GM19043 (cell line): ENCODE data around the gene ACSF2.
"Not testable (repeated sequence)": the region's sequence is repeated elsewhere in the genome, so short reads cannot be mapped to it uniquely, and the experiment has no call there.

Experiments used
- ATAC-seq: cut with Tn5 transposase; IDR thresholded peaks from one replicate; pipeline ENCODE4 v1.9.1; 2021; ENCODE audit warnings: low read depth; ENCODE audit not compliant: unreplicated experiment

ACSF2 gene

GRCh38 chr17:50460831-50461526, 35.0 kb downstream of the ACSF2 start:
- ATAC-seq = no peak

GRCh38 chr17:50461550-50462132, 35.6 kb downstream of the ACSF2 start:
- no peak for ATAC-seq

- ATAC-seq = no peak
These were observed 36.4 kb downstream of the ACSF2 start for GRCh38 chr17:50462446-50462845.

- no peak for ATAC-seq
These were observed 38.1 kb downstream of the ACSF2 start for GRCh38 chr17:50464121-50464520.

- no peak for ATAC-seq
These were observed 38.7 kb downstream of the ACSF2 start for GRCh38 chr17:50464736-50465135.

GRCh38 chr17:50465171-50465570, 39.2 kb downstream of the ACSF2 start:
- no peak for ATAC-seq

- ATAC-seq = no peak
These were observed 39.6 kb downstream of the ACSF2 start for GRCh38 chr17:50465635-50466034.

- ATAC-seq = no peak
These were observed 40.5 kb downstream of the ACSF2 start for GRCh38 chr17:50466371-50467113.

- ATAC-seq = no peak
These were observed 41.3 kb downstream of the ACSF2 start for GRCh38 chr17:50467114-50467854.

GRCh38 chr17:50467855-50468303, 41.9 kb downstream of the ACSF2 start:
- no peak for ATAC-seq

GRCh38 chr17:50468304-50469207, 42.5 kb downstream of the ACSF2 start, which contains the start of gene CHAD:
CHAD (minus strand) TSS chr17:50468880; CDS start chr17:50468813, 67 bp downstream.
- ATAC-seq = no peak

GRCh38 chr17:50469208-50469605, 43.2 kb downstream of the ACSF2 start:
- no peak for ATAC-seq

GRCh38 chr17:50469671-50470305, 43.8 kb downstream of the ACSF2 start:
- ATAC-seq = no peak

GRCh38 chr17:50470426-50470825, 44.4 kb downstream of the ACSF2 start:
- no peak for ATAC-seq

GRCh38 chr17:50471009-50471905, 45.2 kb downstream of the ACSF2 start:
- no peak for ATAC-seq

GRCh38 chr17:50472286-50472685, 46.3 kb downstream of the ACSF2 start:
- ATAC-seq = no peak

GRCh38 chr17:50472761-50473161, 46.7 kb downstream of the ACSF2 start:
- ATAC-seq = not testable (repeated sequence)

GRCh38 chr17:50473901-50474300, 47.9 kb downstream of the ACSF2 start:
- ATAC-seq = no peak
